Natural killer cell (primary cell): ENCODE results near the gene PLD1. TPM values are rescaled to one million over a fixed set of nuclear protein-coding genes. Genes with fewer than 3 reads are reported as not detected.

Experiments used
- ATAC-seq, 3 donors: fragments of 150-1000 bp in 2 of 3; fragments of 200-7000 bp in 1 of 3; cut with Tn5 transposase; 1 replicate in 1 of 3; 2 replicates in 2 of 3; pipeline ENCODE4 v1.10.0; 2021; ENCODE audit warnings: mild to moderate bottlenecking in 2 of 3, moderate library complexity in 2 of 3
- DNase-seq, 2 donors: peaks; one replicate each; pipeline versions ENCODE4 v3.0.0 to v3.0.0-alpha.2; 2013 to 2021; ENCODE audit warnings: mixed read lengths in 1 of 2
- H3K27ac ChIP-seq: one replicate; pipeline ENCODE4 v1.5.1; 2013; ENCODE audit warnings: mild to moderate bottlenecking, low read length
- H3K27me3 ChIP-seq: one replicate; pipeline ENCODE4 v1.6.1; 2013; ENCODE audit warnings: low read length; ENCODE audit not compliant: control insufficient read depth, insufficient read depth
- H3K36me3 ChIP-seq: one replicate; pipeline ENCODE4 v1.6.1; 2013; ENCODE audit warnings: low read length; ENCODE audit not compliant: control insufficient read depth, insufficient read depth
- H3K4me1 ChIP-seq: one replicate; pipeline ENCODE4 v1.6.1; 2013; ENCODE audit warnings: low read length; ENCODE audit not compliant: control insufficient read depth, insufficient read depth
- H3K4me3 ChIP-seq: one replicate; pipeline ENCODE4 v1.5.1; 2013; ENCODE audit warnings: low read length
- H3K9me3 ChIP-seq: one replicate; pipeline ENCODE4 v1.6.1; 2013; ENCODE audit warnings: low read length; ENCODE audit not compliant: control insufficient read depth, insufficient read depth
- H3K27ac Mint-ChIP-seq, 2 donors: one replicate each; pipeline ENCODE4 v1.8.0; 2022; ENCODE audit warnings: mild to moderate bottlenecking in 2 of 2, mixed read lengths in 2 of 2, moderate library complexity in 1 of 2
- H3K27me3 Mint-ChIP-seq, 2 donors: one replicate each; pipeline ENCODE4 v1.8.0; 2022; ENCODE audit warnings: low read depth in 2 of 2, mixed read lengths in 2 of 2
- H3K36me3 Mint-ChIP-seq: one replicate; pipeline ENCODE4 v1.8.0; 2022; ENCODE audit warnings: mixed read lengths
- H3K4me1 Mint-ChIP-seq, 2 donors: one replicate each; pipeline ENCODE4 v1.8.0; 2022; ENCODE audit warnings: mixed read lengths in 2 of 2
- H3K4me3 Mint-ChIP-seq: one replicate; pipeline ENCODE4 v1.8.0; 2022; ENCODE audit warnings: mild to moderate bottlenecking, moderate library complexity, mixed read lengths
- H3K9me3 Mint-ChIP-seq, 2 donors: one replicate each; pipeline ENCODE4 v1.8.0; 2022; ENCODE audit warnings: mixed read lengths in 2 of 2
- WGBS: methylation state at CpG from one replicate; pipeline ENCODE4 v1.1.7; 2013; ENCODE audit warnings: missing lambda C conversion rate; ENCODE audit not compliant: insufficient coverage; 5-methylcytosine and 5-hydroxymethylcytosine counted together
- intact Hi-C: fragments of 100-400 bp; cut with micrococcal nuclease; formaldehyde crosslinking; loops from one replicate; pipeline ENCODE4 v1.14.2; 2022
- total RNA-seq, 4 donors: library from RNA; stranded (reverse); fragments of 120-200 nt in 1 of 4; gene quantifications; one replicate each; pipeline versions ENCODE4 v1.2.3 to v1.2.4, GENCODE V29; 2013 to 2022
- TF ChIP-seq, protein P1 (sequence below): fragments of 200-600 bp; IDR thresholded peaks from one replicate; pipeline ENCODE4 v1.8.0; 2022; ENCODE audit warnings: antibody characterized with exemption

Gene PLD1
- total RNA-seq, 3 donors from 2014 or later (not counting 1 experiment from before 2014, with no cell fraction given): 13.2 to 26.3 (median 17.1) TPM

DNA sequence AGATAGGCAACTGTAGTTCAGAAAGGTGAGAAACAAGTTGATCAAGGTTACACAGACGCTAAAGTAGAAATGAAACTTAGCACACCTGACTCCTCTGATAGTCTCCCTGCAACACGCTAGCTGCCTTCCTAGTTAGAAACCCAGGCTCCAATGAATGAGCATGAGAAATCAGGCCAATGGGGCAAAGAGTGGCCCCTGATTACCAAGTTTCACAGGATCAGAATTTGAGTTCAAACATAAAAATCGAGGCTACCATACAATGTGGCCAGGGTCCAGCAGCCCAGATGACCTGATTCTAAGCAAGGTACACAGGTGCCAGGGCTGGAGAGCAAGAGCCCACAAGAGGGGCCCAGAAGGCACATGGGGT lies 7.7 kb downstream of the PLD1 start:
- TF ChIP-seq, protein P1, sequence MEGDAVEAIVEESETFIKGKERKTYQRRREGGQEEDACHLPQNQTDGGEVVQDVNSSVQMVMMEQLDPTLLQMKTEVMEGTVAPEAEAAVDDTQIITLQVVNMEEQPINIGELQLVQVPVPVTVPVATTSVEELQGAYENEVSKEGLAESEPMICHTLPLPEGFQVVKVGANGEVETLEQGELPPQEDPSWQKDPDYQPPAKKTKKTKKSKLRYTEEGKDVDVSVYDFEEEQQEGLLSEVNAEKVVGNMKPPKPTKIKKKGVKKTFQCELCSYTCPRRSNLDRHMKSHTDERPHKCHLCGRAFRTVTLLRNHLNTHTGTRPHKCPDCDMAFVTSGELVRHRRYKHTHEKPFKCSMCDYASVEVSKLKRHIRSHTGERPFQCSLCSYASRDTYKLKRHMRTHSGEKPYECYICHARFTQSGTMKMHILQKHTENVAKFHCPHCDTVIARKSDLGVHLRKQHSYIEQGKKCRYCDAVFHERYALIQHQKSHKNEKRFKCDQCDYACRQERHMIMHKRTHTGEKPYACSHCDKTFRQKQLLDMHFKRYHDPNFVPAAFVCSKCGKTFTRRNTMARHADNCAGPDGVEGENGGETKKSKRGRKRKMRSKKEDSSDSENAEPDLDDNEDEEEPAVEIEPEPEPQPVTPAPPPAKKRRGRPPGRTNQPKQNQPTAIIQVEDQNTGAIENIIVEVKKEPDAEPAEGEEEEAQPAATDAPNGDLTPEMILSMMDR: no peak
- Histone ChIP-seq H3K4me1 (no peaks in the 10 kb centered on the region), H3K36me3 (no peaks in the 10 kb centered on the region), H3K27ac (no peak overlapping the region), H3K4me3 (no peak overlapping the region), H3K9me3 (no peaks in the 10 kb centered on the region), H3K27me3 (no peaks in the 10 kb centered on the region)
- Mint-ChIP-seq H3K4me1 (peaks cover 10 to 13% of the 10 kb centered on the region in 2 donors), H3K36me3 (no peaks in the 10 kb centered on the region), H3K27me3 (no peaks in the 10 kb centered on the region), H3K27ac (no peak overlapping the region), H3K4me3 (no peak overlapping the region), H3K9me3 (no peaks in the 10 kb centered on the region)
- DNase-seq (no peak), ATAC-seq (no peak)
- intact Hi-C loops: no loop called here
- WGBS: 82% methylated on average over 3 of the region's 3 CpGs

- TF ChIP-seq, protein P1: no peak
- Histone ChIP-seq H3K36me3 (no peaks in the 10 kb centered on the region), H3K9me3 (no peaks in the 10 kb centered on the region), H3K27me3 (no peaks in the 10 kb centered on the region), H3K4me3 (no peak overlapping the region), H3K4me1 (no peaks in the 10 kb centered on the region), H3K27ac (no peak overlapping the region)
- no peak for ATAC-seq
- Mint-ChIP-seq H3K4me1 (peaks cover 6 to 7% of the 10 kb centered on the region in 2 donors), H3K36me3 (no peaks in the 10 kb centered on the region), H3K27ac (no peak overlapping the region), H3K4me3 (no peak overlapping the region), H3K27me3 (no peaks in the 10 kb centered on the region), H3K9me3 (no peaks in the 10 kb centered on the region)
- WGBS: 92% methylated on average over 4 of the region's 4 CpGs
- intact Hi-C loops: no loop called here
- DNase-seq: no peak
Measured at GRCh38 chr3:171801738-171802589, 8.3 kb downstream of the PLD1 start.

GRCh38 chr3:171799501-171799900 lies 10.8 kb downstream of the PLD1 start:
- Mint-ChIP-seq H3K4me3 (no peak overlapping the region), H3K27me3 (no peaks in the 10 kb centered on the region), H3K4me1 (no peaks in the 10 kb centered on the region), H3K36me3 (no peaks in the 10 kb centered on the region), H3K9me3 (no peaks in the 10 kb centered on the region), H3K27ac (no peak overlapping the region)
- no peak for ATAC-seq
- Histone ChIP-seq H3K27ac (no peak overlapping the region), H3K9me3 (no peaks in the 10 kb centered on the region), H3K4me1 (no peaks in the 10 kb centered on the region), H3K27me3 (no peaks in the 10 kb centered on the region), H3K4me3 (no peak overlapping the region), H3K36me3 (no peaks in the 10 kb centered on the region)
- no peak for DNase-seq
- no CpG with 5 or more reads among the region's 1 CpG for WGBS
- TF ChIP-seq, protein P1: no peak
- intact Hi-C loops: no loop called here

DNA sequence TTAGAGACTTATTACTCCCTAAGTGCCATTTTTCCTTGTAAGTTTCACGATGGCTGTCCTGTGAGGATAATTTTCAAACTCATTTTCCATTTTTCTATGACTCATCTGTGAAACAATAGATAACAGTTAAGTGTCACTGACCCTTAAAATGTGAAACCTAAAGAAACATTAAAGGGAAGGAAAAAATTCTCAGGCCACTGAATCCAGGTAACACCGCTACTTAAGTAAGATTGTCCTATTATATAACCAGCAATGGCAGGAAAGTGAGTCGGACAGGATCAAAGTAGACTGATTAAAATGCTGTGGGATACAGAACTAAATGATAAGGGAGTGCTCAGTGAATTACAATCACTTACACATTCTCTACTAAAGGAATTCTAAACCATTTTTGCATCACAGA lies 12.4 kb downstream of the PLD1 start:
- ATAC-seq: no peak
- H3K27me3 ChIP-seq: no peaks in the 10 kb centered on the region
- H3K9me3 ChIP-seq: no peaks in the 10 kb centered on the region
- no peaks in the 10 kb centered on the region for H3K27me3 Mint-ChIP-seq
- no peak overlapping the region for H3K4me3 Mint-ChIP-seq
- no peaks in the 10 kb centered on the region for H3K4me1 Mint-ChIP-seq
- H3K9me3 Mint-ChIP-seq: no peaks in the 10 kb centered on the region
- intact Hi-C loops: no loop called here
- DNase-seq: no peak
- H3K36me3 Mint-ChIP-seq: no peaks in the 10 kb centered on the region
- WGBS: 80% methylated on average over 1 of the region's 3 CpGs
- no peak overlapping the region for H3K27ac ChIP-seq
- no peak overlapping the region for H3K4me3 ChIP-seq
- H3K27ac Mint-ChIP-seq: no peak overlapping the region
- TF ChIP-seq, protein P1: no peak
- H3K4me1 ChIP-seq: no peaks in the 10 kb centered on the region
- no peaks in the 10 kb centered on the region for H3K36me3 ChIP-seq
